Trophoblast cell (in vitro differentiated cells and primary cell): ENCODE measurements around the gene LYL1.
A peak's percentile ranks its signal among the peaks of the same experiment; 100 is the strongest.

Experiments
- DNase-seq, 2 donors: peaks; one replicate each; pipeline ENCODE4 v3.0.0-alpha.2; 2016
- H2AFZ ChIP-seq: 2 replicates; pipeline ENCODE4 v1.6.1; 2013; ENCODE audit warnings: low read length, moderate library complexity, mild to moderate bottlenecking; ENCODE audit not compliant: insufficient read depth, poor library complexity
- H2AK5ac ChIP-seq: 2 replicates; pipeline ENCODE4 v1.6.1; 2013; ENCODE audit warnings: mild to moderate bottlenecking, low read length
- H2BK120ac ChIP-seq: 2 replicates; pipeline ENCODE4 v1.6.1; 2013; ENCODE audit warnings: low read length, mild to moderate bottlenecking, moderate library complexity; ENCODE audit not compliant: insufficient read depth, poor library complexity
- H2BK12ac ChIP-seq: 2 replicates; pipeline ENCODE4 v1.6.1; 2013; ENCODE audit warnings: mild to moderate bottlenecking, low read length, moderate library complexity
- H2BK5ac ChIP-seq: 2 replicates; pipeline ENCODE4 v1.6.1; 2013; ENCODE audit warnings: low read length, low read depth, moderate library complexity, mild to moderate bottlenecking; ENCODE audit not compliant: poor library complexity
- H3K14ac ChIP-seq: 2 replicates; pipeline ENCODE4 v1.6.1; 2013; ENCODE audit warnings: mild to moderate bottlenecking, low read length
- H3K18ac ChIP-seq: 2 replicates; pipeline ENCODE4 v1.6.1; 2013; ENCODE audit warnings: mild to moderate bottlenecking, low read length
- H3K23ac ChIP-seq: 2 replicates; pipeline ENCODE4 v1.6.1; 2013; ENCODE audit warnings: low read length
- H3K27ac ChIP-seq: 2 replicates; pipeline ENCODE4 v1.5.1; 2013; ENCODE audit warnings: low read depth, mild to moderate bottlenecking, inconsistent platforms, low read length, moderate library complexity
- H3K27me3 ChIP-seq: 2 replicates; pipeline ENCODE4 v1.6.1; 2013; ENCODE audit warnings: inconsistent platforms, mild to moderate bottlenecking, low read length, moderate library complexity; ENCODE audit not compliant: insufficient read depth
- H3K36me3 ChIP-seq, 2 experiments: 1 replicate in 1 of 2; 2 replicates in 1 of 2; pipeline ENCODE4 v1.6.1; 2013; ENCODE audit warnings: low read length in 2 of 2, mild to moderate bottlenecking in 2 of 2, moderate library complexity in 1 of 2; ENCODE audit not compliant: insufficient read depth in 2 of 2, control insufficient read depth in 1 of 2
- H3K4ac ChIP-seq: 2 replicates; pipeline ENCODE4 v1.6.1; 2013; ENCODE audit warnings: low read depth, mild to moderate bottlenecking, low read length, moderate library complexity
- H3K4me1 ChIP-seq, 2 experiments: 1 replicate in 1 of 2; 2 replicates in 1 of 2; pipeline ENCODE4 v1.6.1; 2013; ENCODE audit warnings: low read length in 2 of 2, mild to moderate bottlenecking in 2 of 2, moderate library complexity in 1 of 2; ENCODE audit not compliant: insufficient read depth in 2 of 2, control insufficient read depth in 1 of 2
- H3K4me2 ChIP-seq: 2 replicates; pipeline ENCODE4 v1.6.1; 2013; ENCODE audit warnings: inconsistent platforms, mild to moderate bottlenecking, low read length, moderate library complexity
- H3K4me3 ChIP-seq: 2 replicates; pipeline ENCODE4 v1.5.1; 2013; ENCODE audit warnings: mild to moderate bottlenecking, low read depth, low read length, inconsistent platforms
- H3K79me1 ChIP-seq: one replicate; pipeline ENCODE4 v1.6.1; 2013; ENCODE audit warnings: low read length
- H3K79me2 ChIP-seq: 2 replicates; pipeline ENCODE4 v1.6.1; 2013; ENCODE audit warnings: low read length, mild to moderate bottlenecking; ENCODE audit not compliant: control insufficient read depth, insufficient read depth, poor library complexity
- H3K9ac ChIP-seq: 2 replicates; pipeline ENCODE4 v1.6.1; 2013; ENCODE audit warnings: mild to moderate bottlenecking, low read length
- H3K9me3 ChIP-seq: 2 replicates; pipeline ENCODE4 v1.6.1; 2013; ENCODE audit warnings: low read depth, mild to moderate bottlenecking, control low read depth, inconsistent platforms, low read length; ENCODE audit not compliant: insufficient read depth
- H4K12ac ChIP-seq: 2 replicates; pipeline ENCODE4 v1.6.1; 2013; ENCODE audit warnings: low read depth, mild to moderate bottlenecking, low read length, moderate library complexity
- H4K8ac ChIP-seq: 2 replicates; pipeline ENCODE4 v1.6.1; 2013; ENCODE audit warnings: low read depth, mild to moderate bottlenecking, low read length, moderate library complexity
- H4K91ac ChIP-seq: one replicate; pipeline ENCODE4 v1.6.1; 2013; ENCODE audit warnings: low read depth, mild to moderate bottlenecking, low read length, moderate library complexity
- WGBS: extraction: QIAGEN DNeasy Blood & Tissue Kit; methylation state at CpG from one replicate; pipeline ENCODE4 v1.1.7; 2013; ENCODE audit warnings: missing lambda C conversion rate; ENCODE audit not compliant: insufficient read length, insufficient coverage; ENCODE audit errors: extremely low coverage; 5-methylcytosine and 5-hydroxymethylcytosine counted together

The LYL1 gene

GRCh38 chr19:13139633-13140311 lies 37.1 kb upstream of the LYL1 start:
- Histone ChIP-seq H4K91ac (no peak overlapping the region), H4K12ac (no peak overlapping the region), H3K79me1 (no peaks in the 10 kb centered on the region), H3K79me2 (no peaks in the 10 kb centered on the region), H3K4me2 (no peak overlapping the region), H2BK5ac (no peak overlapping the region), H3K9ac (no peak overlapping the region), H3K36me3 (peaks cover 50 to 62% of the 10 kb centered on the region in 2 experiments), H4K8ac (no peak overlapping the region), H3K18ac (no peak overlapping the region), H3K4ac (no peak overlapping the region), H3K4me3 (no peak overlapping the region), H3K27me3 (no peaks in the 10 kb centered on the region), H3K23ac (no peak overlapping the region), H3K27ac (no peak overlapping the region), H2BK12ac (no peak overlapping the region), H2BK120ac (no peak overlapping the region), H2AFZ (no peak overlapping the region), H2AK5ac (no peak overlapping the region), H3K14ac (no peak overlapping the region), H3K9me3 (peaks cover 6% of the 10 kb centered on the region), H3K4me1 (no peaks in the 10 kb centered on the region)
- DNase-seq = no peak
- no CpG with 5 or more reads among the region's 11 CpGs for WGBS

DNA sequence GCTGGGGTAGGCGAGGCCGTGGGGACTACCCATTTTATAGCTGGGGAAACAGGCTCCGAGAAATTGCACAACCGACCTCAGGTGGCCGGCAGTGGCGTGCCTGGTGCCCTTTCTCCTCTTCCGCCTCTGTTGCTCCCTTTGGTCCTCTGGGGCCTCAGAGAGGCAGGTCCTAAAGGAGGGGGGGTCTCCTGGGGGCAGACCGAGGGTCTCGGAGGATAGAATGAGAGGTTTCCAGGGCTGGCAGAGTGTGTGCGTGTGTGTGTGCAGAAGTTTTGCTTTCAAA lies 36.2 kb upstream of the LYL1 start:
- H3K23ac ChIP-seq = no peak overlapping the region
- H3K4me3 ChIP-seq = no peak overlapping the region
- no peak overlapping the region for H3K4ac ChIP-seq
- no CpG with 5 or more reads among the region's 10 CpGs for WGBS
- no peaks in the 10 kb centered on the region for H3K79me1 ChIP-seq
- H3K4me2 ChIP-seq = no peak overlapping the region
- no peaks in the 10 kb centered on the region for H3K79me2 ChIP-seq
- no peak overlapping the region for H3K18ac ChIP-seq
- no peak overlapping the region for H3K14ac ChIP-seq
- H3K9ac ChIP-seq = no peak overlapping the region
- no peak overlapping the region for H2BK12ac ChIP-seq
- DNase-seq = peak in 1 of 2 donors; percentile 14
- no peaks in the 10 kb centered on the region for H3K27me3 ChIP-seq
- no peaks in the 10 kb centered on the region for H3K4me1 ChIP-seq
- no peak overlapping the region for H2BK5ac ChIP-seq
- no peak overlapping the region for H4K8ac ChIP-seq
- no peak overlapping the region for H4K12ac ChIP-seq
- peaks cover 53 to 55% of the 10 kb centered on the region in 2 experiments for H3K36me3 ChIP-seq
- H2AFZ ChIP-seq = no peak overlapping the region
- no peak overlapping the region for H4K91ac ChIP-seq
- no peak overlapping the region for H3K27ac ChIP-seq
- no peak overlapping the region for H2AK5ac ChIP-seq
- H2BK120ac ChIP-seq = no peak overlapping the region
- peaks cover 6% of the 10 kb centered on the region for H3K9me3 ChIP-seq

- H2AFZ ChIP-seq = no peak overlapping the region
- no peak overlapping the region for H4K12ac ChIP-seq
- no peaks in the 10 kb centered on the region for H3K79me1 ChIP-seq
- H4K91ac ChIP-seq = no peak overlapping the region
- WGBS = no CpG with 5 or more reads among the region's 40 CpGs
- no peak overlapping the region for H4K8ac ChIP-seq
- no peak overlapping the region for H3K18ac ChIP-seq
- H3K4me1 ChIP-seq = no peaks in the 10 kb centered on the region
- no peak for DNase-seq
- H2BK12ac ChIP-seq = no peak overlapping the region
- no peak overlapping the region for H3K9ac ChIP-seq
- H3K9me3 ChIP-seq = peaks cover 6% of the 10 kb centered on the region
- peaks cover 53 to 54% of the 10 kb centered on the region in 2 experiments for H3K36me3 ChIP-seq
- no peak overlapping the region for H2AK5ac ChIP-seq
- H3K4ac ChIP-seq = no peak overlapping the region
- H2BK5ac ChIP-seq = no peak overlapping the region
- no peaks in the 10 kb centered on the region for H3K79me2 ChIP-seq
- H3K4me3 ChIP-seq = no peak overlapping the region
- no peak overlapping the region for H3K14ac ChIP-seq
- no peak overlapping the region for H2BK120ac ChIP-seq
- no peak overlapping the region for H3K4me2 ChIP-seq
- no peak overlapping the region for H3K23ac ChIP-seq
- H3K27ac ChIP-seq = no peak overlapping the region
- no peaks in the 10 kb centered on the region for H3K27me3 ChIP-seq
Measured at GRCh38 chr19:13138171-13138915, 35.7 kb upstream of the LYL1 start.

- Histone ChIP-seq H3K9me3 (peaks cover 6% of the 10 kb centered on the region), H3K4ac (no peak overlapping the region), H3K14ac (no peak overlapping the region), H4K12ac (no peak overlapping the region), H2BK12ac (no peak overlapping the region), H3K79me2 (no peaks in the 10 kb centered on the region), H3K79me1 (no peaks in the 10 kb centered on the region), H4K8ac (no peak overlapping the region), H3K36me3 (peaks cover 54 to 59% of the 10 kb centered on the region in 2 experiments), H3K27me3 (no peaks in the 10 kb centered on the region), H4K91ac (no peak overlapping the region), H2BK120ac (no peak overlapping the region), H2AFZ (no peak overlapping the region), H3K4me2 (no peak overlapping the region), H3K4me1 (no peaks in the 10 kb centered on the region), H3K23ac (no peak overlapping the region), H2AK5ac (no peak overlapping the region), H3K27ac (no peak overlapping the region), H3K18ac (no peak overlapping the region), H2BK5ac (no peak overlapping the region), H3K4me3 (no peak overlapping the region), H3K9ac (no peak overlapping the region)
- DNase-seq = no peak
- WGBS = no CpG with 5 or more reads among the region's 28 CpGs
Measured at GRCh38 chr19:13137290-13137794, 34.7 kb upstream of the LYL1 start.
